Esophagus (tissue), 2 donors: ENCODE measurements around the gene LMNB1. TPM values are rescaled to one million over a fixed set of nuclear protein-coding genes. Genes with fewer than 3 reads are reported as not detected.
"Not testable (repeated sequence)": the region's sequence is repeated elsewhere in the genome, so short reads cannot be mapped to it uniquely, and the experiment has no call there.

Experiments
- H3K27ac ChIP-seq, 2 donors: one replicate each; pipeline ENCODE4 v1.5.1; 2013; ENCODE audit warnings: low read depth in 2 of 2, mild to moderate bottlenecking in 2 of 2, inconsistent platforms in 1 of 2, low read length in 1 of 2, moderate library complexity in 1 of 2
- H3K27me3 ChIP-seq, 2 donors: one replicate each; pipeline ENCODE4 v1.6.1; 2013; ENCODE audit warnings: low read length in 2 of 2, control low read depth in 1 of 2, mild to moderate bottlenecking in 1 of 2; ENCODE audit not compliant: insufficient read depth in 2 of 2, control insufficient read depth in 1 of 2
- H3K36me3 ChIP-seq, 2 donors: one replicate each; pipeline ENCODE4 v1.6.1; 2013; ENCODE audit warnings: low read length in 1 of 2; ENCODE audit not compliant: control insufficient read depth in 2 of 2, insufficient read depth in 2 of 2
- H3K4me1 ChIP-seq, 2 donors: one replicate each; pipeline ENCODE4 v1.6.1; 2013; ENCODE audit warnings: low read length in 1 of 2; ENCODE audit not compliant: control insufficient read depth in 2 of 2, insufficient read depth in 2 of 2
- H3K4me3 ChIP-seq, 2 donors: one replicate each; pipeline ENCODE4 v1.5.1; 2013; ENCODE audit warnings: low read length in 2 of 2, mild to moderate bottlenecking in 2 of 2, low read depth in 1 of 2, moderate library complexity in 1 of 2
- H3K9me3 ChIP-seq, 2 donors: one replicate each; pipeline ENCODE4 v1.6.1; 2013; ENCODE audit warnings: mild to moderate bottlenecking in 2 of 2, low read depth in 1 of 2, low read length in 1 of 2, moderate library complexity in 1 of 2; ENCODE audit not compliant: control insufficient read depth in 2 of 2, insufficient read depth in 1 of 2
- WGBS, 2 donors: extraction: QIAGEN DNeasy Blood & Tissue Kit; methylation state at CpG; one replicate each; pipeline ENCODE4 v1.1.7; 2013; 5-methylcytosine and 5-hydroxymethylcytosine counted together
- polyA plus RNA-seq, 2 donors: library from polyadenylated mRNA; stranded (reverse); fragments of 200-250 nt; gene quantifications; one replicate each; pipeline ENCODE4 v1.2.3, GENCODE V29; 2013
- donor health status: healthy with polysubstance abuse.
- donor health status: Bipolar disorder and iron deficiency.

Gene LMNB1
- polyA plus RNA-seq, 2 donors = 10.4 to 20.3 TPM

DNA sequence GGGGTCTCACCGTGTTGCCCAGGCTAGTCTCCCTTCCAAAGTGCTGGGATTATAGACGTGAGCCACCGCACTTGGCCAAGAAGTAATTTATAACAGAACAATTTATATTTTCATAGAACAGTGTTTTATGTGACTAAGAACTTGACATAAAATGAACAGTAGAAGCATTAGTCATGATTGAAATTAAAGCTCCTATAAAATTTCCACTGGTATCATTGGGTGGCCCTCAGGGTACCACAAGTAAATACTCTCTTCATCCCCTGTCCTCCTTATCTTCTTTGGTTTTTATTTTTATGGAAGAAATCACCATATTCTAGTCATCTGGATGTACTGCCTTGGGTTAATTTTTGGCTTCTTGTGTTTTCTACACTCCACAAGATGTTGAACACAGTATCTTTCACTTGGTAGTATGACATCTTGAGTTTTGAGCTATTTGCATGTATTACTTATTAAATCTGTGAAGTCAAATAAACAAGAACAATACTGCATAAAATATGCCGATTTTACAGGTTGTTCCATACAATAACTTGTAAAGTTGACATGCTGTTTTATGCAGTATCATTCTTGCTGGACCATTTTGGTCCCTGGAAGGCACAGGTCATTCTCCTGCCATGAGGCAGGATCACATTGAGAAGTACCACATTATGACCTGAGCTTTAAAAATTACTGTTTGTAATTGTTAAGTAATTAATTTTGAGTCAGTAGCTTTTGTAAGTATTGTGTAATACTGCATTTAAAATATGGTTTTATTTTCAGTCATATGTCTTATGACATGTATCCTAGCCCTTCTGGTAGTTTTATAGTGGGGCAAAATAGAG, 24.4 kb downstream of the LMNB1 start:
- no peak overlapping the region for H3K27ac ChIP-seq
- H3K27me3 ChIP-seq = no peaks in the 10 kb centered on the region
- no peak overlapping the region for H3K4me3 ChIP-seq
- no peaks in the 10 kb centered on the region for H3K4me1 ChIP-seq
- WGBS, 2 donors = 75 to 91% methylated on average over 4 of the region's 4 CpGs
- H3K9me3 ChIP-seq = no peaks in the 10 kb centered on the region
- H3K36me3 ChIP-seq = no peaks in the 10 kb centered on the region

- Histone ChIP-seq H3K27ac (no peak overlapping the region), H3K4me3 (no peak overlapping the region), H3K27me3 (no peaks in the 10 kb centered on the region), H3K9me3 (no peaks in the 10 kb centered on the region), H3K4me1 (no peaks in the 10 kb centered on the region), H3K36me3 (no peaks in the 10 kb centered on the region)
- WGBS, 2 donors = 21 to 23% methylated on average over 1 of the region's 1 CpG
Measured at GRCh38 chr5:126801992-126802294, 25.0 kb downstream of the LMNB1 start.

DNA sequence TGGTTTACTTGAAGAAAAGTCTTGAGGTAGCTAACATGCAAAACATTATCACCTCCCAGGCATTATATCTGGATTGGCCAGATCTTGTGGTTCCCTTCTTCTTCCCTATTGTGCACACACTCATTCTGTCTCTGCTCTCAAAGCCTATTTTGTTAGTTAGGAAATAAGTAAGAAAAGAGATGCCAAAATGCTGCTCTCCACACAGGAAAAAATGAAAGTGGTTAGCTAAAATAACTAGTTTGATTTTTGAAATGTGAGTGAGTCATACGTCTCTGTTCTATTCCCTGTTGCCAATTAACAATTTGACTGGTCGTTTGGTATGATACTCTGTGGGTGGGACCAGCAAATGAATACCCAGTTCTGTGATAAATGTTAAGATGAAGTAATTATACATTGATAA, 28.1 kb downstream of the LMNB1 start:
- Histone ChIP-seq H3K9me3 (no peaks in the 10 kb centered on the region), H3K27me3 (no peaks in the 10 kb centered on the region), H3K4me1 (no peaks in the 10 kb centered on the region), H3K27ac (no peak overlapping the region), H3K4me3 (no peak overlapping the region), H3K36me3 (peaks cover 0 to 1% of the 10 kb centered on the region in 2 donors)
- 15 to 39% methylated on average over 2 of the region's 2 CpGs for WGBS, 2 donors

- peaks cover 0 to 2% of the 10 kb centered on the region in 2 donors for H3K36me3 ChIP-seq
- H3K4me3 ChIP-seq = no peak overlapping the region
- no peaks in the 10 kb centered on the region for H3K27me3 ChIP-seq
- no peak overlapping the region for H3K27ac ChIP-seq
- 61 to 65% methylated on average over 5 of the region's 5 CpGs for WGBS, 2 donors
- H3K4me1 ChIP-seq = no peaks in the 10 kb centered on the region
- no peaks in the 10 kb centered on the region for H3K9me3 ChIP-seq
Measured at GRCh38 chr5:126808521-126808988, 31.6 kb downstream of the LMNB1 start.

DNA sequence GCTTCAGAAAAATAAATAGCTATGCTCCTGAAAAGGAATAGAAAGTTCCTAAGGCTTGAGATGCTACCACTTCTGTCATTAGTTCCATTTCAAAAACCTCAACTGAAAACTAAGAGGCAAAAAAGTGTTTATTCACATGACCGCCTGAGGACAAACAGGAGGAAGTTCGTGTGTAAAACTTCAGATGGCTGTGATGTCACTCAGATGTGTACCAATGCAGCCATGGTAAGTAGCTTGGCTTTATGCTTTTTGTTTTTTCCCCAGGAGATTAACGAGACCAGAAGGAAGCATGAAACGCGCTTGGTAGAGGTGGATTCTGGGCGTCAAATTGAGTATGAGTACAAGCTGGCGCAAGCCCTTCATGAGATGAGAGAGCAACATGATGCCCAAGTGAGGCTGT, 33.0 kb downstream of the LMNB1 start:
- no peaks in the 10 kb centered on the region for H3K4me1 ChIP-seq
- no peaks in the 10 kb centered on the region for H3K27me3 ChIP-seq
- no peak overlapping the region for H3K4me3 ChIP-seq
- no peaks in the 10 kb centered on the region for H3K9me3 ChIP-seq
- 75 to 80% methylated on average over 7 of the region's 7 CpGs for WGBS, 2 donors
- H3K36me3 ChIP-seq = peaks cover 0 to 2% of the 10 kb centered on the region in 2 donors
- H3K27ac ChIP-seq = no peak overlapping the region

DNA sequence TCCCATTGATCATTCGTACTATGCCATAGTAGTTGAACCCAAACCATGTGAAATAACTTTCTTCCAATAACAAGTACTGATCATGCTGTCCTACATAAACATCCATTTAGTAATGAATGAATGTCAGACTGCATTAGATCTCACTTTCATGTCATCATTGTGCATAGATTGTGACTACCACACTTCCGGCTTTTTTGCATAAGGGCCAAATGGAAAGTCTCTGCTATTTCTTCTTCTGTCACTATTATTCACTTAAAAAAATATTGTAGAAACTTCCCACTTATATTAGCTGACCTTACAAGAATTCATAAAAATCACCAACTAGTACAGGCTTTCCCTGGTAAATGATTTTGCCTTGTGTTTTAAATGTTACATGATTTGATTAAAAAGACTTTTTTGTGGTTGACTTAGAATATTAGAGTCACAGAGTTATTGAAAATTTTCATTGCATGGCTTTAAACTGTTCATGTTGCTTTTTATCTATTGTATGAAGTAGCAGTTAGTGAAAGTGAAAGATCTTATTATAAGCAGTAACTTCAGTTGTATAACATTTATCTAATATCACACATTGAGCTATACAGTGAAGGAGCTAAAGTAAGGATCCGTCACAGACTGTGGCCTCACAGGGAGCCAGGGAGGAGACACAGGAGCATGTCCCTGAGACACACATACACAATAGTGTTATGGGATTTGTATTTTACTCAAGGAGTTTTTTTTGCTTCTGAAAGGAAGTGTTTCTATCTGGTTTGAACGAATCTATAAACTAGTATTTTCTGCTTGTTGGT, 33.9 kb downstream of the LMNB1 start:
- Histone ChIP-seq H3K27me3 (no peaks in the 10 kb centered on the region), H3K9me3 (no peaks in the 10 kb centered on the region), H3K27ac (no peak overlapping the region), H3K36me3 (peaks cover 0 to 2% of the 10 kb centered on the region in 2 donors), H3K4me3 (no peak overlapping the region), H3K4me1 (no peaks in the 10 kb centered on the region)
- WGBS, 2 donors = 87% methylated on average over 4 of the region's 4 CpGs

- 77 to 85% methylated on average over 6 of the region's 6 CpGs for WGBS, 2 donors
- H3K4me1 ChIP-seq = no peaks in the 10 kb centered on the region
- H3K4me3 ChIP-seq = no peak overlapping the region
- peaks cover 0 to 2% of the 10 kb centered on the region in 2 donors for H3K36me3 ChIP-seq
- H3K27ac ChIP-seq = peak overlapping the region in 1 of 2 donors; percentile 34
- H3K27me3 ChIP-seq = no peaks in the 10 kb centered on the region
- no peaks in the 10 kb centered on the region for H3K9me3 ChIP-seq
Measured at GRCh38 chr5:126811515-126812198, 34.7 kb downstream of the LMNB1 start.

- Histone ChIP-seq H3K4me1 (no peaks in the 10 kb centered on the region), H3K36me3 (peaks cover 0 to 2% of the 10 kb centered on the region in 2 donors), H3K27me3 (no peaks in the 10 kb centered on the region), H3K27ac (peak overlapping the region in 1 of 2 donors; percentile 3), H3K9me3 (no peaks in the 10 kb centered on the region), H3K4me3 (no peak overlapping the region)
- WGBS, 2 donors = 83 to 90% methylated on average over 4 of the region's 4 CpGs
Measured at GRCh38 chr5:126812199-126812570, 35.2 kb downstream of the LMNB1 start.

GRCh38 chr5:126813799-126814198, 36.9 kb downstream of the LMNB1 start:
- H3K9me3 ChIP-seq, H3K4me3 ChIP-seq, H3K27me3 ChIP-seq, H3K27ac ChIP-seq, H3K4me1 ChIP-seq, H3K36me3 ChIP-seq: not testable (repeated sequence)
- WGBS, 2 donors = 87 to 93% methylated on average over 8 to 9 of the region's 9 CpGs
